NT2/D1 (cell line): ENCODE results near the gene CIBAR2.

ENCODE experiments used
- YY1 ChIP-seq: IDR thresholded peaks from 2 replicates; pipeline ENCODE4 v1.6.1; 2011; ENCODE audit not compliant: insufficient read length, insufficient read depth
- ZNF274 ChIP-seq: IDR thresholded peaks from 2 replicates; pipeline ENCODE4 v1.6.1; 2011; ENCODE audit warnings: mild to moderate bottlenecking, low read depth, low read length

DNA sequence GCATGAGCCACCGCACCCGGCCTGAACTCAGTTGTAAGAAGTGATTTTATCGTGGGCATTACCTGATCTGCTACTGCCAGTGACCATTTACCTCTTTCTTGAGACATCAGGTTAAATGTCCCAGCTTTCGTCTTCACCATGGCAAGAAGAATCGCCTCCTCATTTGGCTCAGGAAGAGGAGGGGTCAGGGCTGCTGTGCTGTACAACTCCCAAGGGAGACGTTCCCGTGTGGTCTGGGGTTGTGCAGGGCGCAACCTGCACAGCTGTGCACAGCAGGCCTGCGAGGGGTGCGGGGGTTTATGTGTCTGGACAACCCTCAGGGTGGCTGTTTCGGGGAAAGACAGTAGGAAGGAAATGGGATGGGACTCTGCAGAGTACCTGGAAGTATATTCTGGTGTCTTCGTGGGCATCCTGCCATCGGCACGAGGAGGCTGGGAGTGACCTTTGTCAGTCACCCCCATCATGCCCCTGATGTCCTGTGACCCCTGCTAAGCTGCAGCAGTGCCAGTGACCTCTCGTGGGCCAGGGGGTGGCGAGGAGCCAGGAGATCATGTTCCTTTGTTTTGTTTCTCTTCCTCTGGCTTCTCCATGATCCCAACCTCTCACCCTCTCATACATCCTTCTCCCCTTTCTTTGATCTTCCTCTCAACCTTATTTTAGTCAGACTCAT is 27.3 kb downstream of the CIBAR2 start:
- TF ChIP-seq YY1, result no peak
- no peak for TF ChIP-seq ZNF274
